Mucosa of stomach (tissue), 1 donor: Measurements from ENCODE around the gene ADAM10.

Experiments used
- H3K27me3 ChIP-seq: one replicate; pipeline ENCODE4 v1.7.0; 2013; ENCODE audit warnings: mild to moderate bottlenecking, low read length; ENCODE audit not compliant: control insufficient read depth, insufficient read depth
- H3K36me3 ChIP-seq: one replicate; pipeline ENCODE4 v1.7.0; 2013; ENCODE audit warnings: low read length; ENCODE audit not compliant: control insufficient read depth, insufficient read depth
- H3K4me1 ChIP-seq: one replicate; pipeline ENCODE4 v1.7.0; 2013; ENCODE audit warnings: mild to moderate bottlenecking, low read length; ENCODE audit not compliant: control insufficient read depth, insufficient read depth
- H3K4me3 ChIP-seq: one replicate; pipeline ENCODE4 v1.7.0; 2013; ENCODE audit warnings: low read length
- H3K9ac ChIP-seq: one replicate; pipeline ENCODE4 v1.7.0; 2013; ENCODE audit warnings: mild to moderate bottlenecking, low read length, moderate library complexity
- H3K9me3 ChIP-seq: one replicate; pipeline ENCODE4 v1.7.0; 2013; ENCODE audit warnings: mild to moderate bottlenecking, low read length, moderate library complexity; ENCODE audit not compliant: control insufficient read depth
- donor health status: Pancreatic carcinoma.

Gene ADAM10

GRCh38 chr15:58734859-58735258 is 14.6 kb downstream of the ADAM10 start:
- Histone ChIP-seq H3K9me3 (no peaks in the 10 kb centered on the region), H3K27me3 (no peaks in the 10 kb centered on the region), H3K4me1 (peaks cover 13% of the 10 kb centered on the region), H3K36me3 (no peaks in the 10 kb centered on the region), H3K9ac (no peak overlapping the region), H3K4me3 (no peak overlapping the region)

GRCh38 chr15:58732625-58733363 is 16.7 kb downstream of the ADAM10 start:
- H3K9ac ChIP-seq, result no peak overlapping the region
- no peaks in the 10 kb centered on the region for H3K27me3 ChIP-seq
- H3K4me3 ChIP-seq, result no peak overlapping the region
- H3K4me1 ChIP-seq, result peaks cover 10% of the 10 kb centered on the region
- no peaks in the 10 kb centered on the region for H3K36me3 ChIP-seq
- no peaks in the 10 kb centered on the region for H3K9me3 ChIP-seq

GRCh38 chr15:58731756-58732535 is 17.6 kb downstream of the ADAM10 start:
- Histone ChIP-seq H3K9me3 (no peaks in the 10 kb centered on the region), H3K27me3 (no peaks in the 10 kb centered on the region), H3K4me3 (no peak overlapping the region), H3K36me3 (no peaks in the 10 kb centered on the region), H3K4me1 (peaks cover 10% of the 10 kb centered on the region), H3K9ac (no peak overlapping the region)

GRCh38 chr15:58726867-58727266 is 22.6 kb downstream of the ADAM10 start:
- no peak overlapping the region for H3K4me3 ChIP-seq
- no peaks in the 10 kb centered on the region for H3K27me3 ChIP-seq
- H3K9ac ChIP-seq, result no peak overlapping the region
- H3K9me3 ChIP-seq, result no peaks in the 10 kb centered on the region
- H3K4me1 ChIP-seq, result peaks cover 14% of the 10 kb centered on the region
- no peaks in the 10 kb centered on the region for H3K36me3 ChIP-seq

- no peaks in the 10 kb centered on the region for H3K27me3 ChIP-seq
- H3K36me3 ChIP-seq, result no peaks in the 10 kb centered on the region
- H3K9ac ChIP-seq, result no peak overlapping the region
- no peak overlapping the region for H3K4me3 ChIP-seq
- no peaks in the 10 kb centered on the region for H3K9me3 ChIP-seq
- peaks cover 6% of the 10 kb centered on the region for H3K4me1 ChIP-seq
Measured at GRCh38 chr15:58724466-58724865, 25.0 kb downstream of the ADAM10 start.

- no peak overlapping the region for H3K9ac ChIP-seq
- no peaks in the 10 kb centered on the region for H3K9me3 ChIP-seq
- H3K27me3 ChIP-seq, result no peaks in the 10 kb centered on the region
- H3K36me3 ChIP-seq, result no peaks in the 10 kb centered on the region
- no peaks in the 10 kb centered on the region for H3K4me1 ChIP-seq
- H3K4me3 ChIP-seq, result no peak overlapping the region
Measured at GRCh38 chr15:58717357-58717756, 32.1 kb downstream of the ADAM10 start.

- Histone ChIP-seq H3K36me3 (no peaks in the 10 kb centered on the region), H3K4me1 (no peaks in the 10 kb centered on the region), H3K9ac (no peak overlapping the region), H3K9me3 (no peaks in the 10 kb centered on the region), H3K27me3 (no peaks in the 10 kb centered on the region), H3K4me3 (no peak overlapping the region)
Measured at GRCh38 chr15:58716027-58716426, 33.5 kb downstream of the ADAM10 start.

GRCh38 chr15:58715266-58715917 is 34.1 kb downstream of the ADAM10 start:
- H3K27me3 ChIP-seq, result no peaks in the 10 kb centered on the region
- H3K36me3 ChIP-seq, result no peaks in the 10 kb centered on the region
- no peak overlapping the region for H3K9ac ChIP-seq

GRCh38 chr15:58710701-58711100 is 38.8 kb downstream of the ADAM10 start:
- Histone ChIP-seq H3K9ac (no peak overlapping the region), H3K4me1 (no peaks in the 10 kb centered on the region), H3K36me3 (no peaks in the 10 kb centered on the region), H3K4me3 (no peak overlapping the region), H3K27me3 (no peaks in the 10 kb centered on the region), H3K9me3 (no peaks in the 10 kb centered on the region)

More at GRCh38 chr15:58715266-58715917, 34.1 kb downstream of the ADAM10 start:
- no peaks in the 10 kb centered on the region for H3K4me1 ChIP-seq
- H3K4me3 ChIP-seq, result no peak overlapping the region
- no peaks in the 10 kb centered on the region for H3K9me3 ChIP-seq

GRCh38 chr15:58707397-58707796 is 42.1 kb downstream of the ADAM10 start:
- Histone ChIP-seq H3K9me3 (no peaks in the 10 kb centered on the region), H3K36me3 (no peaks in the 10 kb centered on the region), H3K4me3 (no peak overlapping the region), H3K9ac (no peak overlapping the region), H3K27me3 (no peaks in the 10 kb centered on the region), H3K4me1 (no peaks in the 10 kb centered on the region)

GRCh38 chr15:58705105-58705504 is 44.4 kb downstream of the ADAM10 start:
- Histone ChIP-seq H3K9ac (no peak overlapping the region), H3K36me3 (no peaks in the 10 kb centered on the region), H3K9me3 (no peaks in the 10 kb centered on the region), H3K4me1 (no peaks in the 10 kb centered on the region), H3K4me3 (no peak overlapping the region), H3K27me3 (no peaks in the 10 kb centered on the region)
